Measurements from ENCODE around the gene APOA4.

The APOA4 gene

DNA sequence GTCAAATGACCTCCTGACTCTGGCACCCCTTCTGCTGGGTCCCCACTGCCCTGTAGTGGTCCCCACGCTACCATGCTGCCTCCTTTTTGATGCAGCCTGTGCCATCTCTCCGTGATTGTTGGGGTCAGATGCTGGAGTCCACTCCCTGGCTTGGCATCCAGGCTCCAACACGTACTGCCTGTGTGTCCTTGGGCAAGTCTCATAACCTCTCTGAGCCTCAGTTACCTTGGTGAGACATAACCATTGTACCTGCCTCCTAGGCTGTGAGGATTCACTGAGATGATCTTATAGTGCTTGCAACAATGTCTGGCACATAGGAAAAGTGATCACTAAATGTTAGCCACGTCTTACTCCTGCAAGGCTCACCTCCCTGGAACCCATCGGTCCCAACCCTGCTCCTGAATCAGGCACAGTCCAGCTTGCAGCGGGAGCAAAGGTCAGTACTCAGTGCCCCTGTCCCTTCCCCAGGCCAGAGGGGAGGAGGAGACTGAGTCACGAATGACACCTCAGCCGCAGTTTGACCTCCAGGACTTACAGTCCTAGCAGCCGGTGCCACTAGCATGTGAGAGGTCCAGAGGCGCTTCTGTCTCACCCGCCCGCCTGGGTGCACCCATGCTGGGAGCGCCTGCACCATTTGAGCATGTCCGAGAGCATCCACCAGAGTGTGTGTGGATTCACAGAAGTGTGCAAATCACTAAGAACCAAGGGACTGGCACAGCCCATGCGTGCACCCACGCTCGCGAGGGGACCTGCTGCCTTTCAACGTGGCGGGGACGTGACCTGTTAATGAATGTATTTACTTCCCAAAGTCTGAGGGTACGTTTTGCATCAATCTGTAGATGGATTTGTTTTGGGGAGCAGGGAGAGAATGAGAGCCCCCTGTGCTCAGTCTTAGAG, 3.0 kb upstream of the APOA4 start:
- Histone ChIP-seq H3K4me2 (ENCODE audit: low read depth, low read length, poor library complexity, severe bottlenecking) (no peak overlapping the region), H3K9me2 (replicated peaks; ENCODE audit: insufficient read depth, low read length) (no peaks in the 10 kb centered on the region), H3K27me3 (ENCODE audit: low read length) (no peaks in the 10 kb centered on the region), H3K9me3 (ENCODE audit: insufficient read depth, low read length) (no peaks in the 10 kb centered on the region), H3K27ac (ENCODE audit: low read depth, low read length) (no peak overlapping the region), H2AFZ (ENCODE audit: low read depth, low read length, severe bottlenecking) (no peak overlapping the region), H3K79me2 (ENCODE audit: insufficient read depth, low read length) (no peaks in the 10 kb centered on the region), H3K4me3 (ENCODE audit: insufficient read depth, low read length, poor library complexity, severe bottlenecking) (no peak overlapping the region), H3F3A (ENCODE audit: insufficient read depth) (no peaks in the 10 kb centered on the region), H4K20me1 (ENCODE audit: low read depth, low read length) (no peaks in the 10 kb centered on the region), H3K9ac (ENCODE audit: low read length) (no peak overlapping the region), H3K36me3 (ENCODE audit: low read length) (no peaks in the 10 kb centered on the region)
- TF ChIP-seq EZH2phosphoT487 (conservative IDR thresholded peaks at IDR 0.05; ENCODE audit: low read length): no peak
- no peak for TF ChIP-seq CTCF (IDR thresholded peaks at IDR 0.05; ENCODE audit: insufficient read depth, low read length, poor library complexity, severe bottlenecking)

DNA sequence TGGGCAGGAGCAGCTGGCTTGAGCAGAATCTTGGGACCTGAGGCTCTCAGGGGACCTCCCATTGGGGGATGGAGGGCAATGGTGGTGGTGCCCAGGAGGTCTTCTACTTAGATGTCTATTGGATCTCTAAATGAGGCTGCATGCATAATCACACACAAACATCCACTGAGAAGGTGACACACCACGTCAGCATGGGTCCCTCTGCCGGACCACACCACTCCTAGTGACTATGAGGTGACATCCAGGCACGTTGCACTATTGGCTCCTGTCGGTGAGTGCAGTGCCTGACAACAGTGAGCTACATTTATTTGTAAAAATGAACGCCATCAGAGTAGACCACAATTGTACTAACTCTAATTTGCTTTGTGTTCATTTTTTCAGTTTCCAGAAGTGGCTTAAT, 2.3 kb upstream of the APOA4 start:
- TF ChIP-seq EZH2phosphoT487 (conservative IDR thresholded peaks at IDR 0.05; ENCODE audit: low read length) (no peak), CTCF (IDR thresholded peaks at IDR 0.05; ENCODE audit: insufficient read depth, low read length, poor library complexity, severe bottlenecking) (no peak)
- no peaks in the 10 kb centered on the region for H3K36me3 ChIP-seq (ENCODE audit: low read length)
- H3K79me2 ChIP-seq (ENCODE audit: insufficient read depth, low read length): no peaks in the 10 kb centered on the region
- no peaks in the 10 kb centered on the region for H3K27me3 ChIP-seq (ENCODE audit: low read length)
- no peak overlapping the region for H2AFZ ChIP-seq (ENCODE audit: low read depth, low read length, severe bottlenecking)
- no peaks in the 10 kb centered on the region for H3K9me2 ChIP-seq (replicated peaks; ENCODE audit: insufficient read depth, low read length)
- H4K20me1 ChIP-seq (ENCODE audit: low read depth, low read length): no peaks in the 10 kb centered on the region
- H3K4me2 ChIP-seq (ENCODE audit: low read depth, low read length, poor library complexity, severe bottlenecking): no peak overlapping the region
- H3K4me3 ChIP-seq (ENCODE audit: insufficient read depth, low read length, poor library complexity, severe bottlenecking): no peak overlapping the region
- H3K27ac ChIP-seq (ENCODE audit: low read depth, low read length): no peak overlapping the region
- no peaks in the 10 kb centered on the region for H3F3A ChIP-seq (ENCODE audit: insufficient read depth)
- H3K9me3 ChIP-seq (ENCODE audit: insufficient read depth, low read length): no peaks in the 10 kb centered on the region
- no peak overlapping the region for H3K9ac ChIP-seq (ENCODE audit: low read length)

GRCh38 chr11:116822575-116822974, 529 bp downstream of the APOA4 start:
- no peaks in the 10 kb centered on the region for H3F3A ChIP-seq (ENCODE audit: insufficient read depth)
- no peaks in the 10 kb centered on the region for H3K36me3 ChIP-seq (ENCODE audit: low read length)
- no peaks in the 10 kb centered on the region for H3K27me3 ChIP-seq (ENCODE audit: low read length)
- H3K4me3 ChIP-seq (ENCODE audit: insufficient read depth, low read length, poor library complexity, severe bottlenecking): no peak overlapping the region
- no peak overlapping the region for H3K4me2 ChIP-seq (ENCODE audit: low read depth, low read length, poor library complexity, severe bottlenecking)
- H3K9ac ChIP-seq (ENCODE audit: low read length): no peak overlapping the region
- TF ChIP-seq EZH2phosphoT487 (conservative IDR thresholded peaks at IDR 0.05; ENCODE audit: low read length) (no peak), CTCF (IDR thresholded peaks at IDR 0.05; ENCODE audit: insufficient read depth, low read length, poor library complexity, severe bottlenecking) (no peak)
- H3K27ac ChIP-seq (ENCODE audit: low read depth, low read length): no peak overlapping the region
- H3K79me2 ChIP-seq (ENCODE audit: insufficient read depth, low read length): no peaks in the 10 kb centered on the region
- no peaks in the 10 kb centered on the region for H4K20me1 ChIP-seq (ENCODE audit: low read depth, low read length)
- no peaks in the 10 kb centered on the region for H3K9me3 ChIP-seq (ENCODE audit: insufficient read depth, low read length)
- no peaks in the 10 kb centered on the region for H3K9me2 ChIP-seq (replicated peaks; ENCODE audit: insufficient read depth, low read length)
- H2AFZ ChIP-seq (ENCODE audit: low read depth, low read length, severe bottlenecking): no peak overlapping the region
